ENCODE results near the gene TMEM150B.
"Not testable (repeated sequence)": the region's sequence is repeated elsewhere in the genome, so short reads cannot be mapped to it uniquely, and the experiment has no call there.

TMEM150B gene

DNA sequence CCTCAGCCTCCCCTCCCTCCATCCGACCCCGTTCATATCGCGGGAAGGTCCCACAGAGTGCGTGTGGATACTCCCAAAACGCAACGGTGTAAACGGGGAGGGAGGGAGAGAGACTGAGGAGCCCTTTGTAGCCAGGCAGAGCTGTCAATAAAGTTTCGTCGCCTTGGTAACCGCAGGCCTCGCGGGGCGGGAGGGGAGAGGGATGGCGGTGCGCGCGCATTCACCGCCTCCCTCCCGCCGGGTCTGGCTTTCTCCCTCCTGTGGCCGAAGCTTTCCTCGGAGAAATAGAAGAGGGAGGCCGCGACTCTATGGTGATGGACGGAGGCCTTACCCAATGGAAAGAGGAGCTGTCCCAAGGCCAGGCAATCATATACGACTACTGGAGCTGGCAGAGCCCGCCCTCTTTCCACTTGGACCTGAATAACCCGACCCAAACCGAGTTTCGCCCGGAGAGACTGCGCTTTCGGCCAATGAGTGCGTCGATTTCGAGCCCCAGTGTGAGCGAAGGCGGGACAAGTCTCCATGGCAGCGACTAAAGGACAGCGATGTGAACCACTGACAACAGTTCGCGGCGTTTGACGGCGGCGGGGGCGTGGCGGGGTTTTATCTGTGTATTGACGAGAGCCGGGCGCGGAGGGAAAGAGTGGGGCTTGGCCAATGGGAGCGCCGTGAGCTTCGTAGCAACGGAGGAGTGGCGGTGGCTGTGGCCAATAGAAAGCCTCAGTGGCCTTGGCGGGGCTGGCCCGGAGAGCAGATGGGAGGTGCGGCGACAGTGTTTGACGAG is 14.2 kb upstream of the TMEM150B start, which contains the start of gene KMT5C:
Gene KMT5C, plus strand, starts transcription at position 772 of the 784 bp plus-strand sequence. CDS start 2,061 bp downstream, outside the sequence.
- DNase-seq (ENCODE audit: low read depth) = peak; percentile 100

DNA sequence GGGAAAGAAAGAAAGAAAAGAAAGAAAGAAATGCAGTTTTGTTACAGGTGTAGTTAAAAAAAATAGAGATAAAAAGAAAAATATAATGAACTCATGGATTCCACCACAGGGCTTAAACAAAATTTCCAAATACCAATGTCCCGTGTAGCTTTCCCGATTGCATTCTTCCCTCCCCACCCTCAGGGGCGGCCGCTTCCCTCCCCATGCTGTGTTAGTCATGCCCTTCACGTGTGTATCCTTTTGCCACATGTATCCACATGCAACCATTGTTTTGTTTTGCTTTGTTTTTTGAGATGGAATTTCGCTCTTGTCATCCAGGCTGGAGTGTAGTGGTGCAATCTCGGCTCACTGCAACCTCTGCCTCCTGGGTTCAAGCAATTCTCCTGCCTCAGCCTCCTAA is 11.0 kb upstream of the TMEM150B start:
- DNase-seq (ENCODE audit: low read depth) = no peak

DNA sequence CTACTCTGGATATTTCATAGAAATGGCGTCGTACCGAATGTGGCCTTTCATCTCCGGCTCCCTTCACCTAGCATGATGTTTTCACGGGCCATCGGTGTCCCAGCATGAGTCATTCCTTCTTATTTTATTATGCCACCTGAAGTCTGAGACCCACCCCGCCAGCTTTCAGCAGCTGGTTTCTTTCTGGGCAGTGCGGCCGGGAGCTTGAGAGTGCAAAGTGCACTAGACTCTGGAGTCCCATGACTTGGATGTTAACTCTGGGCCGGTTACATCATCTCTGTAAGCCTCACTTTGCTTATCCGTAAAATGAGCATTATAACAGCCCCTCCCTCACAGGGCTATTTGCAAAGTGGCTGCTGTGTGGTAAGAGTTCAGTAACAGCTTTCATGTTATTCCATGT is 8.7 kb upstream of the TMEM150B start:
- no peak for DNase-seq (ENCODE audit: low read depth)

DNA sequence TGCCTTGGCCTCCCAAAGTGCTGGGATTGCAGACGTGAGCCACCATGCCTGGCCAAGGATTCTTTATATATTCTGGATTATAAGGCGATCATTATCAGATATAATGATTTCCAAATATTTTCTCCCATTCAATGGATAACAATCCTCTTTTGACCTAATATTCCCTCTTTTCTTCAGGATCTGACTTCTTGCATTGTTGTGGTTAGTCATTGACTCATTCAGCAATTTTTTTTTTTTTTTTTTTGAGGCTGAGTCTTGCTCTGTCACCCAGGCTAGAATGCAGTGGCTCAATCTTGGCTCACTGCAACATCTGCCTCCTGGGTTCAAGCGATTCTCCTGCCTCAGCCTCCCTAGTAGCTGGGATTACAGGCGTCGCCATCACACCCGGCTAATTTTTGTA is 4.7 kb upstream of the TMEM150B start:
- peak; percentile 29 for DNase-seq (ENCODE audit: low read depth)

DNA sequence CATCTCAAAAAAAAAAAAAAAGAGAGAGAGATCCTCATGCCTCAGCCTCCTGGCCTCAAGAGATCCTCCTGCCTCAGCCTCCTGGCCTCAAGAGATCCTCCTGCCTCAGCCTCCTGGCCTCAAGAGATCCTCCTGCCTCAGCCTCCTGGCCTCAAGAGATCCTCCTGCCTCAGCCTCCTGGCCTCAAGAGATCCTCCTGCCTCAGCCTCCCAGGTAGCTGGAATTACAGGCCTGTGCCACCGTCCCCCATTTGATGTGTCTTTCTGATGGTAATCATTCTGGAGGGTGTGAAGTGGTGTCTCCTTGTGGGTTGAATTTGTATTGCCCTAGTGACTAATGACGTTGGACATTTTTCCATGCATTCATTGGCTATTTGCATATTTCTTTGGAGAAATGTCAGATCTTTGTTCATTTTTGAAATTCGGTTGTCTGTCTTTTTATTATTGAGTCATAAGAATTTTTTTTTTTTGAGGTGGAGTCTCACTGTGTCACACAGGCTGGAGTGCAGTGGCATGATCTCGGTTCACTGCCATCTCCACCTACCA is 3.7 kb upstream of the TMEM150B start:
- not testable (repeated sequence) for DNase-seq (ENCODE audit: low read depth)

DNA sequence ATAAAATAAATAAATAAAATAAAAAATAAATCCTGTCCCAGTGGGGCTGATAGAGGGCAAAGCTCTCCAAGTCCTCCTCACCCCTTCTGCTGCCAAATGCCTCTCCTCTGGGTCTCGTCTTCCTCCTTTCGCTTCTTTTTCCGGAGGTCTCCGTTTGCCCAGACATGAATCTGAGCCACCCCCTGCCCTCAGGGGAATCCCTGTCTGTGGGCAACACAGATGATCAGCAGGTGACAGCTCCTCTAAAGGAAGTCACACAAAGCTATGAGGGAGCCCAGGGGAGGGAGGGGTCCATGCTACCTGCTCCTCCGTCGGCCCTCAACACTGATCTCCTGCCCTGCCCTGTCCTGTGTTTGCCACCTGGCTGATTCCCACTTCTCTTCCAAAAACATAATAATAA is 479 bp downstream of the TMEM150B start:
- no peak for DNase-seq (ENCODE audit: low read depth)

DNA sequence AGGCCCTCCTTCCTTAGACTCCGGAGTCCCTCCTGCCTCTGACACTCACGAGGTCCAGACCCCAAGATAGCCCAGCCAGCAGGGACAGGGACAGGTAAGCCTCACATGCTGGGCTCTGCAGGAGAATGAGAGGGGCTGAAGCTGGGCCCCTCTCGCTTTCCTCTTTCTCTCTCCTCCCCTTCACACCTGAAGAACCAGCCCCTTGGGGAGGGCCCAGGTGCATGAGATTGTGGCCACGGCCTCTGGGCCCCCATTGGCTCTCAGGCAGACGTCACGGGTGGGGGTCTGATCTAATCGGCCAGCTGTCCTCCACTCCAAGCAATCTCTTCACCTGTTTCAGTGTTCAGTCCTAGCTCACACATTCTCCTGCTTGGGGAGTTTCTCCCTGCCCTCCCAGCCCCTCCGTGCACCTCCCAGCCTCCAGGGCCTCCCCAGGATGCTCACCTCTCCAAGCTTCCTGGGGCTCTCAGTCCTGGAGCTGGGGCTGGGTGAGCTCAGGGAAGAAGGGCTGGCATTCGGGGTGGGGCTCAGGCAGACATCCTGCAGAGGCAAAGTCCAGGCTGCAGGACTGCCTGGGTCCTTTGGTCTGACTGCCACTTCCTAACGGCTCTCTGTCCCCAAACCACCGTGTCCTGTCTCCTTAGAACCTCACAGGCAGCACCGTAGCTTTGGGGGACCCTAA is 2.8 kb downstream of the TMEM150B start:
- no peak for DNase-seq (ENCODE audit: low read depth)

DNA sequence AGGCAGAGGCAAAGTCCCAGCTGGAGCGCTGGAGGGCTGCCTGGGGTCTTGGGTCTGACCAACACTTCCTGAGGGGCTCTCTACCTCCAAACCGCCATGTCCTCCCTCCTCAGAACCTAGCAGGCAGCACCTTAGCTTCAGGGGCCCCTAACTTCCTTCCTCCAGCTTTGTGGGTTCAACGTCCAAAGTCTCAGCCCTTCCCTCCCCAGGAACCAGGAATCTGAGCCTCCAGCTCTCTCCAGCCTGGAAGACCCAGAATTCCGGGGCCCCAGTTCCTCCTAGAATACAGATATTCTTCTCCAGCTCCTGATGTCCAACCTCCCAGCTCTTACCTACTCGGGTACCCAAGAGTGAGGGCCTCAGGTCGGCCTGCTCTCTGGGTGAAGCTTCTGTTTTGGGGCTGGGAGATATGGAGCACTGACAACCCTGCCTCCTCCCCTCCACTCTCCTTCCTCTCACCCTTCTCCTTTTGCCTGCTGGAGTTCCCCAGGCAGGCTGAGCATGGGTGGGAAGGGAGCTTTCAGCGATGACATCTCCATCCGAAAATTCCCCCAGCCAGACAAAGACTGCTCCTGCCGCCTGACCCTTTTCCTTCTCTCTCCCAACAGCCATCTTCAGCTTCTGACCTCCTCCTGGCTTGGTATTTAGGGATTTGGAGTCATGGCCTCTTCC is 3.5 kb downstream of the TMEM150B start:
- no peak for DNase-seq (ENCODE audit: low read depth)

DNA sequence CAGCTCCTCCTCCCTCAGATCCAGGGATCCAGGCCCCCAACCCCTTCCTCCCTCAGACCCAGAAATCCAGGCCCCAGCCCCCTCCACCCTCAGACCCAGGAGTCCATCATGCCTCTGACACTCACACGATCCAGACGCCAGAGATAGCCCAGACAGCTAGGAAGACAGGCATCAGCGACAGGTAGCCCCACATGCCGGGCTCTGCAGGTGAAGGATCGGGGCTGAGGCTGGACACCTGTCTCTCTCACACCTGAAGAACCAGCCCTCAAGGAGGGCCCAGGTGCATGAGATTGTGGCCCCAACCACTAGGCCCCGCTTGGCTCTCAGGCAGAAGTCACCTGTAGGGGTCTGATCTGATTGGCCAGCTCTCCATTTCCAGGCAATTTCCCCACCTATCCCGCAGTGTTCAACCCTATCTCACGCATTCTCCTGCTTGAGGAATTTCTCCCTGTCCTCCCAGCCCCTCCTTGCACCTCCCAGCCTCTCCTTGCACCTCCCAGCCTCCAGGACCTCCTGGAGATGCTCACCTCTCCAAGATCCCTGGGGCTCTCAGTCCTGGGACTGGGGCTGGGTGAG is 4.2 kb downstream of the TMEM150B start:
- DNase-seq (ENCODE audit: low read depth) = no peak

DNA sequence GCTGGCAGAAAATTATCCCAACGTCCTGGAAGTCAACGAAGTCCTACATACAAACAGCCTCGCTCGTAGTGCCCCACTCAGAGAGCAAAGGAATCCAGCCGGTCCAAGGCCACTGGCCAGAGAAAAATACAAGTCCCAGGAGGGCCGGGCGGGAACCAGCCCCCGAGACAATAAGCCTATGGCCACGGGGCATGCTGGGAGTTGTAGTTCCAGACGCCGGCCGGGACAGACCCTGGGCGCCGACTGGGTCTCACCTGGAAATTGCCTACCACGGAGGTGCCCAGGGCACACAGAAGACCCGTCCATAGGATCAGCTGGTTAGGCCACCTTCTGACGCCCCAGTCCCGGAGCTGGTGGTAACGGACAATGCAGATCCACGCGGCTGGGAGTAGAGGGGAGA is 5.4 kb downstream of the TMEM150B start:
- peak; percentile 38 for DNase-seq (ENCODE audit: low read depth)

DNA sequence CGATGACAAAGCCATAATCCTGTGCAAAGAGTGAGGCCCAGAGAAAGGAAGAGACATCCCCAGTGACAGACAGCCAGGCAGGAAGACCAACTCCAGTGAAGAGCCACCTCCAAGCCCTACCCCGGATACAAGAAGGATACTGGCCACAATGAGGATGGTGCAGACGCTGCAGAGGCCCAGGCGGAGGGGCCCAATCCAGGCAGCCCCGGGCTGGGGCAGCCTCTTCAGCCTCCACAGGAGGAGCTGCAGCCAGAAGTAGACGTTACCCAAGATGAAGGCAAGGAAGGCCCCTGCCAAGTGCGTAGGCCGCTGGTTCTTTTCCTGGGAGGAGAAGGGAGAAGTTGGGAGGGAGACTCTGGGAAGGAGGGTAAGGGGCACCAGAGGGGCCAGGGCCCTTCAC is 8.5 kb downstream of the TMEM150B start:
- no peak for DNase-seq (ENCODE audit: low read depth)

DNA sequence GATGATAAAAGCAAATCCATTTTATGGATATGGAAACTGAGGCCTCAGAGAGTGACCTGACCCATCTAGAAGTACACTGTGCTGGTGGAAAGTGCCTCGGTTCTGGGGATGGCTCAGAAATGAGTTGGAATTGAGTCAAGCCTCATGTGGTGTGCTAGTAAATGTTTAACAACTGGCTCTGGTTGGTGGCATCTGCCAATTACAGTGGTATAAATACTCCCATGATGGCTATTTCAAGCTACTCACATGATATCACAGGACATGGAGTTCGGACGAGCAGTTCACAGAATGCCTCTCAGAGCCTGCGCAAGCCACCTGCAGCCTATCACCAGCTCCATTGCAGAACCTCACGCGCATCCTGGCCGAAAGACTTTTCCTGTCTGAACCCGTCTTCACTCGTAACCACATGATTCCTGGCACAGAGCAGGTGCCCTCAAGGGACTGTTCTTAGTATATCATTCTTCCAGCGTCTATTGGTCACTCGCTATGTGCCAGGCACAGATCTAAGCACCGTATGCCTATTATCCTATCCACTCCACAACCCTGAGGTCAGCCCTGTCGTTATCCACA is 9.1 kb downstream of the TMEM150B start:
- no peak for DNase-seq (ENCODE audit: low read depth)

DNA sequence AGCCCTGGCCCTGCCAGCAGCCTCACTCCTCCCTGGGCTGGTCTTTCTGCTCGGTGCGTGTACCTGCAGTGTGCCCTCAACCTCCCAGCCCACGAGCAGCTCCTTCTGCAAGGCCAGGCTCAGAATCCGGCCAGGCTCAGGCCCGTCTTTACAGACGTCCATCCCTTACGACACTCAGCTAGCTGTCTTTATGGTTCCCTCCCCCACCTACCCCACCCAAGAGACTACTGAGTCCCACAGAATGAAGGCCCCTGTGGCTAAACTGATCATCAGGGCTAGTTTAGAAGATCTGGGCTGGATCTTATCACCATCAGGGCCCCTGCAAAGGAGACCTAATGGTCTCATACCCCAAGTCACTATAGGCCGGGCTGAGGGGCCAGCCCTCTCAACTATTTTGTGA is 10.7 kb downstream of the TMEM150B start:
- DNase-seq (ENCODE audit: low read depth) = no peak

DNA sequence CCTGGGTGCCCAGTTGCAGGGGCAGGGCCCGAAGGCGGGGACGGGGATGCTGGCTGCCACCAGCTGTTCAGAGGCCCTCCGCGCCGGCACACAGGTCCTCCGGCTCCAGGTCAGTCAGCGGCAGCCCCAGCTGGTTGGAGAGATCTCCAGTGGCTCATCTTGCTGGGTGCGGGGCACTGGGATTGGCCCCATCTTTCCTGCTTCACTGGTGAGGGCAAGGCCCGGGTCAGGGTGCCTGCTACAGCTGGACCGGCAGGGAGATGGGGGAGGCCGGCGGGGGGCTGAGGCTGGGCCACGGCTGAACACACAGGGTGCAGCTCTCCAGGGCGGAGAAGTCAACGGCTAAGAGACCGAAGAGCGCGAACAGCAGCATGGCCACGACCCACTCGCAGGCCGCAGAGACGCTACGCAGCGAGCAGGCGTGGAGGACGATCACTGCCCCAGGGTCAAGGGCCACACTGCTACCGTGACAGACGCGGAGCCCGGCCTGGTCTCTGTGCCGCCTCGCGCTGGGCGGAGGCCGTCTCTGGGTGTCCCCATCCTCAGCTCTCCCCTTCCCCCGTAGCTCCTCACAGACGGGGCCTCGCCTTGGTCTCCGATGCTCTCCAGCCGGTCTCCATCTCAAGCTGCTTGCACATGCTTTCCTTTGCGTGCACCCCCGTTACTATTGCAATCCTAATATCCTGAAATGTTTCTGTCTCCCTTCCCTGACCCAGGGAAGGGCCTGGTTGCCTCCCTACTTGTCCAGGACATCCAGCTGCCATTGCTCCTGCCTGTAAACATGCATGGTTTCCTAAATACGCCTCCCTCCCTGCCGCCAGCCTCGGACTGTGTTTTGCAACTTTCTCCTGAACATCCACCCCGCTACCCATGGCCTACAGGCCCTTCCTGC is 12.3 kb downstream of the TMEM150B start:
- no peak for DNase-seq (ENCODE audit: low read depth)

DNA sequence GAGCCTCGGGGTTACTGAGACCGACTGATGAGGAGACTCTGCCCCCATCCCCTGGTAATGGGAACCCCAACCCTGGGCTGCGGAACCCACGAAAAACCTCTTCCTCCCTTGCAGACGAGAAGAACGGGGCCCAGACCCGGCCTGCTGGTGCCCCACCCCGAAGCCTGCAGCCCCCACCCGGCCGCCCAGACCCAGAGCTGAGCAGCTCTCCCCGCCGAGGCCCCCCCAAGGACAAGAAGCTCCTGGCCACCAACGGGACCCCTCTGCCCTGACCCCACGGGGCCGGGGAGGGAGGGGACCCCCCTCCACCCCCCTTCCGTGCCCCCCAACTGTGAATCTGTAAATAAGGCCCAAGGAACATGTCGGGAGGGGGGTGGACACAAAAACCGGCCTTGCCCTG is 13.3 kb downstream of the TMEM150B start:
- no peak for DNase-seq (ENCODE audit: low read depth)

DNA sequence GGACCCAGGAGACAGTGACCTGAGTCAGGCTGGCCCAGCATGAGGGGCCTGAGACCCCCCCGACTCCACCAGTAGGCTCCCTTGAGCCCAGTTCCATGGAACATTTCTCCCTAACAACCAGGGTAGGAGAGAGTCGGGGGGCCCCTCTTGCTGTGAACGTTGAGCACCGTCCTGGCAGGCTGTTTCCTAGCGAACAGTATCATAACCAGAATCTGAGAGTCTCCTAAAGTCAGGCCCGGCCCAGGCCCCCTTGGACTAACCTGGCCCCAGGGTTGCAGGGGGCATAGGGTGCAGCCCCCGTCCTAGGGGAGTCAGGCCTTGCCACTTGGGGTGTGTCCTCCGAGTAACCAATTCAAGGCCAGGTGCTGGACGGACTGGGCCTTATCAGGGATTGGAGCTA is 13.7 kb downstream of the TMEM150B start:
- DNase-seq (ENCODE audit: low read depth) = no peak

DNA sequence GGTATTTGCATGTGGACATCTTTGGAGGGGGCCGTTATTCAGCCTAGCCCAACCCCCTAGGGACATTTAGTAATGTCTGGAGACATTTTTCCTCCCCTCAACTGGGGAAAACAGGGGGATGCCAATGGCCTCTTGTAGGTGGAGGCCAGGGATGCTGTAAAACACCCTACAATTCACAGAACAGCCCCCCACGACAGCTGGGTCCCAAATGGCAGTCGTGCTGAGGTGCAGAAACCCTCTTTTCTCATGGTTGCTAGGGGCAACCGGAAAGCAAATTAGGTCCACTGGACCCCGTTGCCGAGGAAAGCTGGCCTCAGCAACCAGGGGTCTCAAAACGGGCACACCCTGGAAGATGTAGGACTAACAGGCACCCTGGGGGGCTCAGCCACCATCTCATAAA is 14.6 kb downstream of the TMEM150B start:
- DNase-seq (ENCODE audit: low read depth) = no peak

DNA sequence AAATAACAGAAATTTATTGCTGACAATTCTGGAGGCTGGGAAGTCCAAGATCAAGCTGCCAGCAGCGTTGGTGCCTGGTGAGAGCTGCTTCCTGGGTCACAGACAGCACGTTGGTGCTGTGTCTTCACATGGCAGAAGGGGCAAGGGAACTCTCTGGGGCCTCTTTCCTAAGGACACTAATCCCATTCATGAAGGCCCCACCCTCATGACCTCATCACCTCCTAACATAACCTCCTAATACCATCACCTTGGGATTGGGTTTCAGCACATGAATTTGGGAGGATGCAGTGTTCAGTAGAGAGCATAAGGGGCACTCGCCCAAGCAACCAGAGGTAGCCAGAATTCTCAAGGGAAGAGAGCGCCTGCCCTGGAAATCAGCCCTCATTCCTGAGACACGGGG is 15.7 kb downstream of the TMEM150B start:
- DNase-seq (ENCODE audit: low read depth) = no peak

DNA sequence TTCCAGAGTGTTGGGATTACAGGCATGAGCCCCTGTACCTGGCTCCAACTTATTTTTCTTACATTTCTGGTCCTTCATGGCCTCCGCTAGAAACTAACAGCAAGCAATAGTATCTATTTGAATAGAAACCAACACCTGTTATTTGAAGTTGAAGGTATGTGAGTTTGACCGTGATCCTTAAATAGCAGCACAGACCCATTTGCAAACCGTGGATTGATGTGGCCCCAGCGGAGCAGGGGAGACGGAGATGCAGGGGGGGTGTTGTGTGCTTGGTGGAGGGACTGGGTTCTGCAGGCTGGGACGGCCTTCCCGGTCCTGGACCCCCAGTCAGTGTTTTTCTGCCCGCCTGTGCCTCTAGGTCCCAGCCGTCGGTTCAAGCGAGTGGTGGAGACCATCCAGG is 16.9 kb downstream of the TMEM150B start:
- DNase-seq (ENCODE audit: low read depth) = no peak

DNA sequence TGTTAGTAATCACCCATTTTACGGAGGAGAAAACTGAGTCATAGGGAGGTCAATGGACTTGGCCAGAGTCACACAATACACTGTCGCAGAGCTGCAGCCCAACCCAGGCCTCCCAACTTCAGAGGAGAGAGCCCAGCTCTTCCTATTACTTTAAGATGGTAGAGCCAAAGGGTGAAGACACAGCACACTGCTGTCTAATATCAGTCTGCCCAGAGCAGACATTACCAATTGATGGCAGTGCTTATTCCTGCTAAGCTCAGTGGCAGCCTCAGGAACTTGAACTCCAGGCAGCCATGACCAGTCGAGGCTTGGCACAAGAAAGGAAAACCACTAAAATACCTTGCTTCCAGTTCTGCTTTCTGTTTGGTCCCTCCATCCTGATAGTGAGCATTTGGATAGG is 18.4 kb downstream of the TMEM150B start:
- DNase-seq (ENCODE audit: low read depth) = no peak

DNA sequence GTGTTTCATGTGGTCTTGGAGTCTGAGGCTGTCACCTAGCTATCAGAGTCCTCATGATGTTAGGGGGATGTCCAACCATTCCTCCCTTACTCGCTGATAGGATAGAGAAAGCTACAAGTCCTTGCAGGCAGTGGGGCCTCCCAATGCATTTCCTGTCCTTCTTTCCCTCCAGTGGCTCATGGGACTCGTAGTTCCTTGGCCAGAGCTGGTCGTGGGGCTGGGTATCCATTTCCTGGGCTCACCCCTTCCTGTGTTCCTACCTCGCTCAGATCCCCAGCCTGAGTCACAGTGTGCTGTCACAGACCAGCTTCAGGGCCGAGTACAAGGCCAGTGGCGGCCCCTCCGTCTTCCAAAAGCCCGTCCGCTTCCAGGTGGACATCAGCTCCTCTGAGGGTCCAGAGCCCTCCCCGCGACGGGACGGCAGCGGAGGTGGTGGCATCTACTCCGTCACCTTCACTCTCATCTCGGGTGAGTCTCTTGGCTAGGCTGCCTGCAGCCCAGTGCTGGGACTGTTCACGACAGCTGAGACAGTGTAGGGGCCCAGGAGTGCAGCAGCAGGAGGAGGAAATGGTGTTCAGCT is 19.1 kb downstream of the TMEM150B start:
- no peak for DNase-seq (ENCODE audit: low read depth)
